Measurements from ENCODE around the gene RNF208.

Gene RNF208

GRCh38 chr9:137189297-137190295, 32.4 kb downstream of the RNF208 start:
- no peak for DNase-seq

- DNase-seq: peak; percentile 93
These were observed 33.3 kb downstream of the RNF208 start, which contains the start of the genes ANAPC2 and SSNA1 for GRCh38 chr9:137188490-137189296. TSS of gene ANAPC2 (minus strand) at chr9:137188560. CDS start at chr9:137188532, 28 bp downstream. TSS of gene SSNA1 (plus strand) at chr9:137188676. CDS start at chr9:137188727, 51 bp downstream.

GRCh38 chr9:137188086-137188489, 34.0 kb downstream of the RNF208 start:
- no peak for DNase-seq

GRCh38 chr9:137187386-137187785, 34.7 kb downstream of the RNF208 start:
- no peak for DNase-seq

GRCh38 chr9:137186385-137186784, 35.7 kb downstream of the RNF208 start:
- DNase-seq: no peak

- no peak for DNase-seq
These were observed 36.1 kb downstream of the RNF208 start for GRCh38 chr9:137185921-137186320.

GRCh38 chr9:137184881-137185660, 37.0 kb downstream of the RNF208 start:
- no peak for DNase-seq

- no peak for DNase-seq
These were observed 38.0 kb downstream of the RNF208 start for GRCh38 chr9:137183980-137184595.

GRCh38 chr9:137182836-137183235, 39.2 kb downstream of the RNF208 start:
- DNase-seq: no peak

- DNase-seq: no peak
These were observed 40.4 kb downstream of the RNF208 start for GRCh38 chr9:137181680-137182079.

GRCh38 chr9:137180491-137180890, 41.5 kb downstream of the RNF208 start:
- no peak for DNase-seq

- no peak for DNase-seq
These were observed 42.3 kb downstream of the RNF208 start for GRCh38 chr9:137179761-137180160.

GRCh38 chr9:137178939-137179630, 43.0 kb downstream of the RNF208 start:
- no peak for DNase-seq

- DNase-seq: no peak
These were observed 43.7 kb downstream of the RNF208 start for GRCh38 chr9:137178201-137178938.

- DNase-seq: peak; percentile 35
These were observed 45.5 kb downstream of the RNF208 start for GRCh38 chr9:137176302-137177182.

GRCh38 chr9:137175345-137175961, 46.6 kb downstream of the RNF208 start:
- DNase-seq: no peak

- DNase-seq: no peak
These were observed 47.2 kb downstream of the RNF208 start for GRCh38 chr9:137174722-137175293.

GRCh38 chr9:137173796-137174664, 48.0 kb downstream of the RNF208 start:
- no peak for DNase-seq
